HepG2 (cell line): ENCODE results near the gene DDX18. TPM values are rescaled to one million over a fixed set of nuclear protein-coding genes. Genes with fewer than 3 reads are reported as not detected.
A peak's percentile ranks its signal among the peaks of the same experiment; 100 is the strongest.

Experiments used
- ATAC-seq: fragments of 200-7000 bp; cut with Tn5 transposase; 3 replicates; pipeline ENCODE4 v1.9.1; 2020; ENCODE audit warnings: mild to moderate bottlenecking, moderate library complexity
- BruUV-seq: library from RNA; stranded (reverse); fragments of 400-500 nt; replicated peaks from 2 replicates; lab custom pipeline; 2021; lab: Mats Ljungman, UMichigan
- CTCF ChIA-PET: fragments of 300-600 bp; formaldehyde crosslinking; extraction: SDS; loops from one replicate; lab custom pipeline; 2021; ENCODE audit warnings: low total read pairs, inconsistent platforms, low intra/inter-chr PET ratio; lab: Yijun Ruan, JAX
- POLR2A ChIA-PET: fragments of 350-600 bp; sonication (Branson Sonifier 250); formaldehyde crosslinking; loops from one replicate; lab custom pipeline; 2020; ENCODE audit warnings: antibody characterized with exemption, inconsistent platforms; lab: Yijun Ruan, JAX
- DNase-seq: peaks from one replicate; pipeline ENCODE4 v3.0.0-alpha.2; 2015; ENCODE audit warnings: low spot score
- FAIRE-seq: peaks from 3 replicates; lab custom pipeline; 2011; peaks lifted over from hg19 to GRCh38; lab: Jason Lieb, UNC
- H2AFZ ChIP-seq: one replicate; pipeline ENCODE4 v1.6.1; 2011; ENCODE audit warnings: low read length, inconsistent platforms
- H3K27ac ChIP-seq: fragments of 300-600 bp; 3 replicates; pipeline ENCODE4 v1.8.0; 2011; ENCODE audit warnings: mixed run types, mild to moderate bottlenecking, mixed read lengths, low read length, inconsistent platforms; ENCODE audit not compliant: insufficient read depth; ENCODE audit errors: extremely low read length
- H3K27me3 ChIP-seq, 2 experiments: fragments of 200-600 bp in 1 of 2; 2 replicates in 1 of 2; 3 replicates in 1 of 2; pipeline versions ENCODE4 v1.6.0 to v1.8.0; 2011; ENCODE audit warnings: low read length in 2 of 2, mild to moderate bottlenecking in 2 of 2, moderate library complexity in 2 of 2, inconsistent platforms in 1 of 2; ENCODE audit not compliant: insufficient read depth in 2 of 2, control insufficient read depth in 1 of 2
- H3K36me3 ChIP-seq, 2 experiments: fragments of 200-600 bp in 1 of 2; replicated peaks in 1 of 2; 2 replicates in 1 of 2; 3 replicates in 1 of 2; pipeline versions ENCODE4 v1.5.1 to v1.8.0; 2011; ENCODE audit warnings: low read length in 2 of 2, inconsistent platforms in 1 of 2; ENCODE audit not compliant: insufficient read depth in 2 of 2, control insufficient read depth in 1 of 2
- H3K4me1 ChIP-seq: 2 replicates; pipeline ENCODE4 v1.5.1; 2012; ENCODE audit warnings: low read length, inconsistent platforms; ENCODE audit not compliant: insufficient read depth
- H3K4me2 ChIP-seq: 2 replicates; pipeline ENCODE4 v1.6.0; 2011; ENCODE audit warnings: low read depth, low read length, inconsistent platforms
- H3K4me3 ChIP-seq, 3 experiments: fragments of 200-600 bp in 1 of 3; sonication (generic), shearing (Covaris generic) in 1 of 3; replicated peaks in 1 of 3; 2 replicates each; pipeline ENCODE4 v1.5.1; 2011 to 2016; ENCODE audit warnings: low read length in 3 of 3, inconsistent platforms in 2 of 3, low read depth in 2 of 3, mild to moderate bottlenecking in 2 of 3, control low read depth in 1 of 3, mixed read lengths in 1 of 3; ENCODE audit not compliant: insufficient read depth in 1 of 3
- H3K79me2 ChIP-seq: one replicate; pipeline ENCODE4 v1.6.1; 2011; ENCODE audit warnings: low read length, inconsistent platforms; ENCODE audit not compliant: insufficient read depth
- H3K9ac ChIP-seq: 2 replicates; pipeline ENCODE4 v1.6.0; 2011; ENCODE audit warnings: mild to moderate bottlenecking, low read depth, low read length, inconsistent platforms; ENCODE audit not compliant: insufficient read depth
- H3K9me3 ChIP-seq: 2 replicates; pipeline ENCODE4 v1.5.1; 2012; ENCODE audit warnings: mild to moderate bottlenecking, low read length
- H4K20me1 ChIP-seq: 2 replicates; pipeline ENCODE4 v1.6.0; 2011; ENCODE audit warnings: inconsistent platforms, mild to moderate bottlenecking, low read length, moderate library complexity; ENCODE audit not compliant: insufficient read depth
- EED ChIP-seq: sonication (generic); formaldehyde crosslinking; IDR thresholded peaks from 2 replicates; pipeline ENCODE4 v1.5.0; 2020; ENCODE audit warnings: mild to moderate bottlenecking, missing genetic modification reagents
- FOSL2 ChIP-seq: sonication (generic); formaldehyde crosslinking; IDR thresholded peaks from 2 replicates; pipeline ENCODE4 v1.4.0; 2020; ENCODE audit warnings: missing genetic modification reagents
- JUNB ChIP-seq: sonication (generic); formaldehyde crosslinking; IDR thresholded peaks from 2 replicates; pipeline ENCODE4 v1.8.0; 2022; ENCODE audit warnings: missing genetic modification reagents, mild to moderate bottlenecking, borderline replicate concordance
- JUND ChIP-seq: sonication (generic); formaldehyde crosslinking; IDR thresholded peaks from 2 replicates; pipeline ENCODE4 v1.8.0; 2022; ENCODE audit warnings: mild to moderate bottlenecking, missing genetic modification reagents
- MAFF ChIP-seq: IDR thresholded peaks from 2 replicates; pipeline ENCODE4 v1.6.1; 2011; ENCODE audit warnings: low read depth, low read length, improper control_type of control experiment
- MAFK ChIP-seq, 2 experiments: IDR thresholded peaks in 1 of 2; conservative IDR thresholded peaks in 1 of 2; 2 replicates each; pipeline ENCODE4 v1.6.1; 2011; ENCODE audit warnings: improper control_type of control experiment in 2 of 2, low read length in 2 of 2
- MIER2 ChIP-seq: IDR thresholded peaks from 2 replicates; pipeline ENCODE4 v1.6.1; 2016; ENCODE audit warnings: missing biosample characterization, missing genetic modification reagents
- PAWR ChIP-seq: sonication (generic); formaldehyde crosslinking; IDR thresholded peaks from 2 replicates; pipeline ENCODE4 v1.4.0; 2020; ENCODE audit warnings: missing genetic modification reagents, mild to moderate bottlenecking, borderline replicate concordance
- PPARG ChIP-seq: conservative IDR thresholded peaks from 2 replicates; pipeline ENCODE4 v1.6.1; 2016; ENCODE audit warnings: missing biosample characterization, missing genetic modification reagents
- SIX4 ChIP-seq: sonication (generic); formaldehyde crosslinking; IDR thresholded peaks from 2 replicates; pipeline ENCODE4 v1.4.0; 2020; ENCODE audit warnings: missing genetic modification reagents
- SOX6 ChIP-seq, 2 experiments: fragments of 450-650 bp in 1 of 2; sonication (generic) in 1 of 2; formaldehyde crosslinking in 1 of 2; IDR thresholded peaks; 2 replicates each; pipeline versions ENCODE4 v1.4.0 to v1.6.1; 2017 to 2020; ENCODE audit warnings: antibody characterized with exemption in 1 of 2, mild to moderate bottlenecking in 1 of 2, missing genetic modification reagents in 1 of 2
- SP5 ChIP-seq: IDR thresholded peaks from 2 replicates; pipeline ENCODE4 v1.6.1; 2016; ENCODE audit warnings: low read depth, borderline replicate concordance
- TAF1 ChIP-seq: sonication (generic); formaldehyde crosslinking; IDR thresholded peaks from 2 replicates; pipeline ENCODE4 v1.4.0; 2020; ENCODE audit warnings: missing genetic modification reagents
- TEAD3 ChIP-seq: optimal IDR thresholded peaks from 2 replicates; pipeline ENCODE3; 2016; ENCODE audit warnings: borderline replicate concordance
- USF2 ChIP-seq, 2 experiments: sonication (generic) in 1 of 2; formaldehyde crosslinking in 1 of 2; IDR thresholded peaks; 2 replicates each; pipeline versions ENCODE4 v1.5.1 to v1.6.1; 2011 to 2020; ENCODE audit warnings: borderline replicate concordance in 1 of 2, low read depth in 1 of 2, low read length in 1 of 2, mild to moderate bottlenecking in 1 of 2, missing genetic modification reagents in 1 of 2, moderate library complexity in 1 of 2
- ZC3H13 ChIP-seq: sonication (generic); formaldehyde crosslinking; IDR thresholded peaks from 2 replicates; pipeline ENCODE4 v1.8.1; 2023; ENCODE audit warnings: mild to moderate bottlenecking, missing genetic modification reagents, moderate library complexity
- ZEB1 ChIP-seq: IDR thresholded peaks from 2 replicates; pipeline ENCODE4 v1.6.1; 2012; ENCODE audit warnings: mild to moderate bottlenecking, low read depth, inconsistent platforms; ENCODE audit not compliant: insufficient replicate concordance
- ZFP37 ChIP-seq: sonication (generic); formaldehyde crosslinking; IDR thresholded peaks from 2 replicates; pipeline ENCODE4 v1.4.0; 2020; ENCODE audit warnings: missing genetic modification reagents, borderline replicate concordance
- ZFY ChIP-seq: sonication (generic); formaldehyde crosslinking; IDR thresholded peaks from 2 replicates; pipeline ENCODE4 v1.4.0; 2020; ENCODE audit warnings: missing genetic modification reagents
- ZGPAT ChIP-seq: IDR thresholded peaks from 2 replicates; pipeline ENCODE4 v1.6.1; 2016; ENCODE audit warnings: mild to moderate bottlenecking
- ZNF253 ChIP-seq: sonication (generic); formaldehyde crosslinking; IDR thresholded peaks from 2 replicates; pipeline ENCODE4 v1.8.0; 2022; ENCODE audit warnings: mild to moderate bottlenecking, missing genetic modification reagents, borderline replicate concordance
- ZNF878 ChIP-seq: sonication (generic); formaldehyde crosslinking; IDR thresholded peaks from 2 replicates; pipeline ENCODE4 v1.8.1; 2023; ENCODE audit warnings: mild to moderate bottlenecking, missing genetic modification reagents, moderate library complexity
- WGBS: methylation state at CpG from one replicate; pipeline ENCODE4 v1.1.6; 2017; ENCODE audit warnings: low lambda C conversion rate; 5-methylcytosine and 5-hydroxymethylcytosine counted together
- in situ Hi-C: cut with HindIII; loops from 2 replicates; pipeline ENCODE4 v1.10.0; 2017; ENCODE audit warnings: low pct_unique_long_range_greater_than_20kb; ENCODE audit not compliant: extremely low pct_ligation_motif_present
- intact Hi-C: fragments of 100-400 bp; cut with micrococcal nuclease; formaldehyde crosslinking; loops from one replicate; pipeline ENCODE4 v1.10.0; 2022; ENCODE audit not compliant: unreplicated experiment
- polyA plus RNA-seq, 8 experiments: library from polyadenylated mRNA; depleted of rRNA in 3 of 8; stranded (reverse) in 7 of 8; unstranded in 1 of 8; fragments of >200 nt; fragmentation: Illumina TruSeq in 4 of 8; extraction: Trizol in 4 of 8; gene quantifications; 2 replicates each; pipeline versions ENCODE4 v1.2.1 to v1.2.3, GENCODE V29; 2011 to 2016; ENCODE audit warnings: low read depth in 4 of 8, missing spikeins in 1 of 8, mixed read lengths in 1 of 8; ENCODE audit not compliant: insufficient read depth in 1 of 8
- total RNA-seq, 5 experiments: library from RNA; depleted of rRNA; stranded (reverse); fragments of >200 nt; fragmentation: Illumina TruSeq; extraction: Trizol; gene quantifications; 2 replicates each; pipeline ENCODE4 v1.2.3, GENCODE V29; 2016; ENCODE audit warnings: low read depth in 1 of 5

DDX18 gene
- total and polyA plus RNA-seq, 2 of the 13 experiments (the other 11 are each of a cell fraction or from before 2014, with no cell fraction given): 64.0 to 134 TPM

GRCh38 chr2:117856415-117857210 lies 42.1 kb downstream of the DDX18 start:
- CTCF ChIA-PET: no interaction called here
- no peak for TF ChIP-seq SP5 (CRISPR knock-in tag)
- TF ChIP-seq EED (CRISPR knock-in tag): no peak
- TF ChIP-seq SOX6 (IDR thresholded peaks at IDR 0.05): no peak
- TF ChIP-seq SOX6 (CRISPR knock-in tag; IDR thresholded peaks at IDR 0.05): 0 out of 2 replicates have a peak, but pooled peaks have one; percentile 35
- no peak for TF ChIP-seq ZNF878 (CRISPR knock-in tag)
- no peak for TF ChIP-seq SIX4
- TF ChIP-seq PAWR (CRISPR knock-in tag): no peak
- peak; percentile 40; the same call in 1 of the 2 replicates for TF ChIP-seq JUNB (CRISPR knock-in tag)
- TF ChIP-seq FOSL2: peak; percentile 85
- TF ChIP-seq TEAD3: peak; percentile 83
- no peak for TF ChIP-seq ZEB1
- TF ChIP-seq MAFK (conservative IDR thresholded peaks at IDR 0.05 in 1 of 2, IDR thresholded peaks at IDR 0.05 in 1 of 2; ENCODE audit: low read length in 2 of 2): peak; percentile 36 to 46; a peak in 3 of 4 replicates
- TF ChIP-seq ZFP37 (CRISPR knock-in tag): no peak
- TF ChIP-seq MIER2 (CRISPR knock-in tag): no peak
- no peak for TF ChIP-seq USF2 (IDR thresholded peaks at IDR 0.05; ENCODE audit: low read depth, low read length)
- TF ChIP-seq USF2 (CRISPR knock-in tag; IDR thresholded peaks at IDR 0.05; ENCODE audit: borderline replicate concordance): no peak
- no peak for TF ChIP-seq ZGPAT (CRISPR knock-in tag)
- TF ChIP-seq PPARG (CRISPR knock-in tag): no peak
- TF ChIP-seq ZNF253: no peak
- peak; percentile 64; the same call in 1 of the 2 replicates for TF ChIP-seq JUND (CRISPR knock-in tag)
- TF ChIP-seq ZC3H13 (CRISPR knock-in tag): no peak
- TF ChIP-seq MAFF: peak; percentile 28; the same call in 1 of the 2 replicates
- TF ChIP-seq TAF1 (CRISPR knock-in tag): no peak
- TF ChIP-seq ZFY: peak; percentile 22; the same call in 1 of the 2 replicates

More at GRCh38 chr2:117856415-117857210, 42.1 kb downstream of the DDX18 start:
- H3K4me1 ChIP-seq: 0 out of 2 replicates have a peak, but pooled peaks cover 4% of the 10 kb centered on the region
- H3K27ac ChIP-seq: no peak overlapping the region
- FAIRE-seq (no peak), DNase-seq (peak; percentile 67), ATAC-seq (peak; percentile 92)
- no peaks in the 10 kb centered on the region for H4K20me1 ChIP-seq
- no peak overlapping the region for H3K4me2 ChIP-seq
- no peak overlapping the region for H2AFZ ChIP-seq
- no peaks in the 10 kb centered on the region for H3K36me3 ChIP-seq
- 7% methylated on average over 4 of the region's 4 CpGs for WGBS
- H3K79me2 ChIP-seq: no peaks in the 10 kb centered on the region
- no peaks in the 10 kb centered on the region for H3K9me3 ChIP-seq
- intact Hi-C loops: no loop called here
- no peak overlapping the region for H3K9ac ChIP-seq
- BruUV-seq: no TSS peak
- POLR2A ChIA-PET: interaction anchor here (0.9 kb wide), 1 partner anchor 14 kb away, joined by 3 read pairs; no protein-coding TSS in a partner anchor
- H3K4me3 ChIP-seq: no peak overlapping the region
- in situ Hi-C loops: no loop called here
- peaks cover 2 to 15% of the 10 kb centered on the region in 2 experiments; a peak in 2 of 5 replicates for H3K27me3 ChIP-seq
